ENCODE results near the gene TSFM.

GRCh38 chr12:57813971-57814772 is 31.6 kb downstream of the TSFM start:
- TF ChIP-seq POLR2A (IDR thresholded peaks at IDR 0.05), result no peak
- TF ChIP-seq, protein P1, sequence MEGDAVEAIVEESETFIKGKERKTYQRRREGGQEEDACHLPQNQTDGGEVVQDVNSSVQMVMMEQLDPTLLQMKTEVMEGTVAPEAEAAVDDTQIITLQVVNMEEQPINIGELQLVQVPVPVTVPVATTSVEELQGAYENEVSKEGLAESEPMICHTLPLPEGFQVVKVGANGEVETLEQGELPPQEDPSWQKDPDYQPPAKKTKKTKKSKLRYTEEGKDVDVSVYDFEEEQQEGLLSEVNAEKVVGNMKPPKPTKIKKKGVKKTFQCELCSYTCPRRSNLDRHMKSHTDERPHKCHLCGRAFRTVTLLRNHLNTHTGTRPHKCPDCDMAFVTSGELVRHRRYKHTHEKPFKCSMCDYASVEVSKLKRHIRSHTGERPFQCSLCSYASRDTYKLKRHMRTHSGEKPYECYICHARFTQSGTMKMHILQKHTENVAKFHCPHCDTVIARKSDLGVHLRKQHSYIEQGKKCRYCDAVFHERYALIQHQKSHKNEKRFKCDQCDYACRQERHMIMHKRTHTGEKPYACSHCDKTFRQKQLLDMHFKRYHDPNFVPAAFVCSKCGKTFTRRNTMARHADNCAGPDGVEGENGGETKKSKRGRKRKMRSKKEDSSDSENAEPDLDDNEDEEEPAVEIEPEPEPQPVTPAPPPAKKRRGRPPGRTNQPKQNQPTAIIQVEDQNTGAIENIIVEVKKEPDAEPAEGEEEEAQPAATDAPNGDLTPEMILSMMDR (IDR thresholded peaks at IDR 0.05), result no peak
